NB4 (cell line): Measurements from ENCODE around the gene FCN2.

Source experiments
- DNase-seq: peaks from one replicate; pipeline ENCODE4 v3.0.0; 2010; ENCODE audit warnings: low read depth
- H3K4me3 ChIP-seq: one replicate; pipeline ENCODE4 v1.5.1; 2011; ENCODE audit warnings: mild to moderate bottlenecking, low read depth, low read length, moderate library complexity
- CTCF ChIP-seq: IDR thresholded peaks from one replicate; pipeline ENCODE4 v1.5.1; 2012; ENCODE audit warnings: low read depth, low read length
- MYC ChIP-seq: IDR thresholded peaks from 2 replicates; pipeline ENCODE4 v1.6.1; 2011; ENCODE audit warnings: low read depth, low read length
- POLR2A ChIP-seq: IDR thresholded peaks from 2 replicates; pipeline ENCODE4 v1.6.1; 2011; ENCODE audit warnings: mild to moderate bottlenecking; ENCODE audit not compliant: insufficient read length; ENCODE audit errors: extremely low read depth
- TF ChIP-seq, protein P1 (sequence below): IDR thresholded peaks from 2 replicates; pipeline ENCODE4 v1.6.1; 2011; ENCODE audit warnings: low read depth, low read length

FCN2 gene

DNA sequence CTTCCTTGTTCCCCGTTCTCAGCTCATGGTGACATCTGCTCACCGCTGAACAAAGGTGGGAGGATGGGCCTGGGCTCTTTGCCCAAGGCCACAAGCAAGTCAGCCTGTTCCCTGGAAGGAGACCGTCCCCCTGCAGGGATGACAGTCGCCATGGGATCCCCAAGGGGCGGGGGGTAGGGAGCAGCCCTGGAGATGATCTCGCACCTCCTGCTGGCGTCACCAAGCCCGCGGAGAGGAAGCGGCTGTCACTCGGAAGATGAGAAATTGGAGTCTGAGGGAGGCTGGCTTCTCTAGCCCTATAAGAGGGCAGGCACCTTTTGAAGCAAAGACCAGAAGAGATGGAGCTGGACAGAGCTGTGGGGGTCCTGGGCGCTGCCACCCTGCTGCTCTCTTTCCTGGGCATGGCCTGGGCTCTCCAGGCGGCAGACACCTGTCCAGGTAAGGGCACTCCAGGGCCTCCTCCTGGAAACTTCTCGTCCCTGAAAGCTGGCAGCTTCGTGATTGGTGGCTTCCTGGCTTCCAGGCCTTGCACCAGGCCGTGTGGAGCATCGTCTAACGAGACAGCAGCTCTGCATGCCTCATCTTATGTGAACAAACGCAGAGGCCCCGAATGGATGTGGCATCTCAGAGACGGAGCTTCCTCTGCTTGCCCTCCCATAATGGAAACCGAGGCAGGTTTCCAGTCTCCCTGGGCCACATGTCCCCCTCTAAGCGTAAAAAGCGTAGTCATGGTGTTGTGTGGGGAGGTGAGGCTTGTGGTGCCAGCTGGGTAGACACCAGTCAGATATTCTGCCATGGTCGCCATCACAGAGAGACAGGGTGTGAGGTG lies at the start of gene FCN2:
TSS of gene FCN2 (plus strand) at position 327 of the 829 bp plus-strand sequence. CDS start at position 339, 12 bp downstream.
- H3K4me3 ChIP-seq, result no peak within 1 kb of the TSS
- DNase-seq, result no peak
- no peak for TF ChIP-seq CTCF
- TF ChIP-seq, protein P1, sequence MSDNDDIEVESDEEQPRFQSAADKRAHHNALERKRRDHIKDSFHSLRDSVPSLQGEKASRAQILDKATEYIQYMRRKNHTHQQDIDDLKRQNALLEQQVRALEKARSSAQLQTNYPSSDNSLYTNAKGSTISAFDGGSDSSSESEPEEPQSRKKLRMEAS, result no peak
- TF ChIP-seq POLR2A, result no peak
- TF ChIP-seq MYC, result no peak

GRCh38 chr9:134830926-134831720 lies 49.5 kb upstream of the FCN2 start:
- TF ChIP-seq CTCF, result no peak
- no peak for TF ChIP-seq MYC
- TF ChIP-seq POLR2A, result no peak
- TF ChIP-seq, protein P1, result no peak
- no peak for DNase-seq
- no peak overlapping the region for H3K4me3 ChIP-seq

GRCh38 chr9:134832471-134832870 lies 48.1 kb upstream of the FCN2 start:
- TF ChIP-seq MYC (no peak), POLR2A (no peak), CTCF (no peak)
- TF ChIP-seq, protein P1, result no peak

GRCh38 chr9:134833294-134833880 lies 47.2 kb upstream of the FCN2 start:
- DNase-seq, result no peak
- no peak overlapping the region for H3K4me3 ChIP-seq
- TF ChIP-seq MYC (no peak), POLR2A (no peak), CTCF (no peak)
- TF ChIP-seq, protein P1, result no peak

More at GRCh38 chr9:134832471-134832870, 48.1 kb upstream of the FCN2 start:
- H3K4me3 ChIP-seq, result no peak overlapping the region
- no peak for DNase-seq

- no peak for DNase-seq
- H3K4me3 ChIP-seq, result no peak overlapping the region
- no peak for TF ChIP-seq MYC
- no peak for TF ChIP-seq CTCF
- TF ChIP-seq, protein P1, result no peak
- no peak for TF ChIP-seq POLR2A
These were observed 46.2 kb upstream of the FCN2 start for GRCh38 chr9:134834217-134834956.
